Suppressor macrophage treated with lipopolysaccharide for 4 hours (primary cell): ENCODE results near the gene WWOX.

Experiments
- DNase-seq: peaks from one replicate; pipeline ENCODE4 v3.0.0-alpha.2; 2020

The WWOX gene

GRCh38 chr16:78483124-78483992 lies 383.9 kb downstream of the WWOX start:
- no peak for DNase-seq

- no peak for DNase-seq
Measured at GRCh38 chr16:78484509-78485058, 385.1 kb downstream of the WWOX start.

GRCh38 chr16:78485188-78485916 lies 385.9 kb downstream of the WWOX start:
- no peak for DNase-seq

GRCh38 chr16:78485917-78486257 lies 386.4 kb downstream of the WWOX start:
- DNase-seq = no peak

GRCh38 chr16:78487471-78487870 lies 388.0 kb downstream of the WWOX start:
- DNase-seq = no peak

GRCh38 chr16:78489072-78489471 lies 389.6 kb downstream of the WWOX start:
- no peak for DNase-seq

- no peak for DNase-seq
Measured at GRCh38 chr16:78489631-78490030, 390.2 kb downstream of the WWOX start.

- DNase-seq = no peak
Measured at GRCh38 chr16:78490431-78490830, 391.0 kb downstream of the WWOX start.

GRCh38 chr16:78490847-78491246 lies 391.4 kb downstream of the WWOX start:
- DNase-seq = no peak

GRCh38 chr16:78493573-78493972 lies 394.1 kb downstream of the WWOX start:
- no peak for DNase-seq

GRCh38 chr16:78494105-78494504 lies 394.7 kb downstream of the WWOX start:
- DNase-seq = no peak

GRCh38 chr16:78494674-78495073 lies 395.2 kb downstream of the WWOX start:
- DNase-seq = peak; percentile 42

- DNase-seq = no peak
Measured at GRCh38 chr16:78496189-78496588, 396.7 kb downstream of the WWOX start.

- DNase-seq = no peak
Measured at GRCh38 chr16:78499399-78499798, 399.9 kb downstream of the WWOX start.

- no peak for DNase-seq
Measured at GRCh38 chr16:78500659-78501270, 401.3 kb downstream of the WWOX start.

- DNase-seq = no peak
Measured at GRCh38 chr16:78501744-78502143, 402.3 kb downstream of the WWOX start.

GRCh38 chr16:78502812-78503350 lies 403.4 kb downstream of the WWOX start:
- DNase-seq = no peak

- peak; percentile 70 for DNase-seq
Measured at GRCh38 chr16:78503602-78504001, 404.1 kb downstream of the WWOX start.

- no peak for DNase-seq
Measured at GRCh38 chr16:78504401-78504851, 405.0 kb downstream of the WWOX start.

GRCh38 chr16:78505036-78505435 lies 405.6 kb downstream of the WWOX start:
- DNase-seq = no peak

GRCh38 chr16:78505544-78506366 lies 406.3 kb downstream of the WWOX start:
- no peak for DNase-seq
